Endometrial microvascular endothelial cells (primary cell): ENCODE results near the gene RCAN1. TPM values are rescaled to one million over a fixed set of nuclear protein-coding genes. Genes with fewer than 3 reads are reported as not detected.

Experiments
- in situ Hi-C: cut with HindIII; loops from 2 replicates; pipeline ENCODE4 v1.10.0; 2017; ENCODE audit warnings: low sequenced_read_pairs, low pct_unique_long_range_greater_than_20kb; ENCODE audit errors: inconsistent ontology term
- total RNA-seq: library from RNA; depleted of rRNA; stranded (reverse); fragments of >200 nt; gene quantifications from one replicate; pipeline ENCODE4 v1.2.3, GENCODE V29; 2015; ENCODE audit errors: inconsistent ontology term

RCAN1 gene
- total RNA-seq, 1 donor from 2014 or later: 27.2 TPM

DNA sequence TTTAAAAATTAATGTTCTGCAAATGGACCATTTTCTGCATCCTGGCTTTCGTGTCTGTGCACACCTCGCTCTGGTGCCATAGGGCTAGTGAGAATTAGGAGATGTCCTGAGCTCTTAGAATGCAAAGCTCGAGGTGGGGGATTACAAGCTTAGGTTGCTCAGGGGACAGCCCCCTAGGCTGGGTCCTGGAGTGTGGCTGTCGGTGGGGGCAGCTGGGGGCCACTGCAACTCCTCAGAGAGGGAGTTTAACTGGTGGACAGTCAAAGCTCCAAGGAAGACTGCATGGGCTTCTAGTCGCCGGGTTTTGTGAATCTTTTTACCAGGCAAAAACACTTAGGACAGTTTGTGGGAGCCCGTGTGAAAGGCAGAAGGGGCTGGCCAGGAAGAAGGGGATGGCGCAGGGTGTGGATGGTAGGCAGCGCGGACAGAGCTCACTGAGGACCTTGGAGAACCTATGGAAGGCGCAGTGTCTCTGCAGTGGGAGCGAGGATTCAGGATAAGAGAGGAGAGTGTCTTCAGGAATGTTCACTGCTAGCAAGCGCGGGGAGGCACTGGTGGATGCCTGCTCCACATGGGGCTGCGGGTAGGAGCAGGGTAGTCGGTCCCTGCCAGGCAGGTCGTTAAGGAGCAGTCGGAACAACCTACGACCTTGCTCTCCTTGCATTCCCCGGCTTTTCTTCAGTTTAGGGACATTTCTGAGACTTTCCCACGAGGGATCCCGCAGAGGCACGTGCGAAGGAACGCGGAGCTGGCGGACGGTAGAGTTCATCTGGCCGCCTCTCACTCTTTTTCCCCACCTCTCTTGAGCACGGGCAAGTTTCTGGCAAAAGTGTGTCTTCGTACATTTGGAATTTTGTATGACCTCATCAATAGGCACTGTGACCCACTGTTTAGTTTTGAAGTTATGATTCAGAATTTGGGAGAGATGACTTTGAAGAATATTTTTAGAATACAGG is 90.0 kb downstream of the RCAN1 start:
- in situ Hi-C loops: no loop called here

GRCh38 chr21:34523019-34523555 is 91.8 kb downstream of the RCAN1 start:
- in situ Hi-C loops: no loop called here

- in situ Hi-C loops: no loop called here
These were observed 92.6 kb downstream of the RCAN1 start for GRCh38 chr21:34522284-34522683.

- in situ Hi-C loops: no loop called here
These were observed 93.4 kb downstream of the RCAN1 start for GRCh38 chr21:34521561-34521960.

DNA sequence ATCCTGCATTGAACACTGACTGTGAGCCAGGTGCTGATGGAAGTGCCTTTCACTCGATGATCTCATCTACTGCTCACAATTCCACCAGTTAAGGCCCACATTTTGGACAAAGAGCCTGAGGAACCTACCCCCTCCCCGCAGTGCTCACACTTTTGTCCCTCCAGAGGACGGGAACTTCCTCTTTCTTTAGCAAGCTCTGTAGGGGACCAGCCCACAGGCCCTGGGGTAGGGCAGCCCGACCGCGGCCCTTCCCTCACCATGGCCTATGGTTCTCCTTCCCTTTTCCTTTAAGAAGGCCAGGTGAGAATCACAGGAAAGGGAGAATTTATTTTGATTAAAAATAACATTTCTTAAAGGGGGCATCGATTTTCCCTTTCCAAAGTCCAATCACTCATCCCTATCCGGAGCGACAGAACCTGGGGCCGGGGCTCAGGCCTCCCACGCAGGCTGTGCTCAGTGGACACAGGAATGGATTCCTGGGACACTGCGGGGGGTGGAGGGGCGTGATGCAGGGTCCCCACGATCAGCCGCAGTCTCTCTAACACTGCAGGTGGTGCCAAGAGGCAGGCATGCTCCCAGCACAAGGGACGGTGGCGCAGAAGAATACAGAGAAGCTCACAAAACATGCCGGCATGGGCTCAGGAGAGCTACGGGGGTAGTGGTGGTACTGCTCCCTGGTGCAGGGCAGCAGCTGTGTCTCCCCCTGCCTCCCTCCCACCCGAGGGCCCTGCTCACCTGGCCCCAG is 94.0 kb downstream of the RCAN1 start:
- in situ Hi-C loops: no loop called here

GRCh38 chr21:34520281-34520680 is 94.6 kb downstream of the RCAN1 start:
- in situ Hi-C loops: no loop called here

- in situ Hi-C loops: no loop called here
These were observed 95.2 kb downstream of the RCAN1 start for GRCh38 chr21:34519694-34520093.

GRCh38 chr21:34519016-34519415 is 95.9 kb downstream of the RCAN1 start:
- in situ Hi-C loops: no loop called here

- in situ Hi-C loops: no loop called here
These were observed 96.6 kb downstream of the RCAN1 start for GRCh38 chr21:34518301-34518700.

DNA sequence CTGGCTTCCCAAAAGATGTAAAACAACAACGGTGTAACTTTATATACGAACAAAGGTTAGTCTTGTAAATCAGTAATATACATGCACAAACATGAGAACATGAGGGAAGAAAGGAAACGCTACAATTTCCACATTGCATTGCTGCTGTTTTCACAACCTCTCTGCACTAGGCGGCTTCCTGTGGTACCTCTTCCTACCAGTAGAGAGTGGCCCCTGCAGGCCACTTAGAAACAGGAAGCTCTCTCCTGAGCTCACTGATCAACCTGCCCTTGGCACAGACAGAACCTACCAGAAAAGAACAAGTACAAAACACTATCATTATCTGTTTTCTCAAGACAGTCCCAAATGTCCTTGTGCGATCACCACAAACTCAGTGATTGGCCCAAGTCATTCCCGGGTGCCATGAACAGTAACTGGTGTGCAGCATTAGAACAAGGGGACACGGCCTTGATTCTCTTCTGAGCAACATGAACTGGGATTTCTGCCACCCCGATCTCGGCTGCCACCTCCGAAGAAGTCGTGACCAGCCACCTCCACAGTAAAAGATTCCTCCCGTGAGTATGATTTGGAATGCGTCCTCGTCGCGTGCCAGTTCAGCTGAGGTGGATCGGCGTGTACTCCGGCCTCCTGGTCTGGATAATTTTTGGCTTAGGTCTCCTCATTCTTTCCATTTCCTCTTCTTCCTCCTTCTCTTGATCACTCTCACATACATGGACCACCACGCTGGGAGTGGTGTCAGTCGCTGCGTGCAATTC is 97.2 kb downstream of the RCAN1 start:
- in situ Hi-C loops: no loop called here

- in situ Hi-C loops: no loop called here
These were observed 97.9 kb downstream of the RCAN1 start for GRCh38 chr21:34517039-34517438.

DNA sequence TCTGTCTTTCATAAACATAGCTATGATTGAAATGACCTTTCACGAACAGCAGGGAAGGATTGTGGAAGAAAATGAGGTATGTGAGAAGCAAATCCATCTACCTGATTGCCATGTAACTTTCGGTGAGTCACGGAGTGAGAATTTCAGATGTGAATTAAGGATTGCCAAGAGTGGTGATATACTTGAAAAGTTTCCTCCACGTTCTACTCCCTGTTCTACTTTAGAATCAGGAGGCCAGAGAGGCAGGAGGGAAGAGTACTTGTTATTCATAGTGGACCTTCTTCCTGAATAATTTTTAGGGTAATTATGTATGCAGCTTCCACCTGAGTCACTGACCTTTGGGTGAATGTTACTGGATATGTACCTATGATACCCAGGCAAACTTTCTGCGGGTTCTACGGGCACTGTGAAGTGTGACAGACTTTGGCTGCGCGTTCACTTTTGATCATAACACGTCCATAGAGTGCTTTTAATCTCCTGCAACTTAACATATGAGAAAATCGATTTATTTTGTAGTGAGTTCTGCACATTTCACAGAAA is 100.3 kb downstream of the RCAN1 start:
- in situ Hi-C loops: no loop called here

- in situ Hi-C loops: no loop called here
These were observed 101.7 kb downstream of the RCAN1 start for GRCh38 chr21:34513129-34513675.

DNA sequence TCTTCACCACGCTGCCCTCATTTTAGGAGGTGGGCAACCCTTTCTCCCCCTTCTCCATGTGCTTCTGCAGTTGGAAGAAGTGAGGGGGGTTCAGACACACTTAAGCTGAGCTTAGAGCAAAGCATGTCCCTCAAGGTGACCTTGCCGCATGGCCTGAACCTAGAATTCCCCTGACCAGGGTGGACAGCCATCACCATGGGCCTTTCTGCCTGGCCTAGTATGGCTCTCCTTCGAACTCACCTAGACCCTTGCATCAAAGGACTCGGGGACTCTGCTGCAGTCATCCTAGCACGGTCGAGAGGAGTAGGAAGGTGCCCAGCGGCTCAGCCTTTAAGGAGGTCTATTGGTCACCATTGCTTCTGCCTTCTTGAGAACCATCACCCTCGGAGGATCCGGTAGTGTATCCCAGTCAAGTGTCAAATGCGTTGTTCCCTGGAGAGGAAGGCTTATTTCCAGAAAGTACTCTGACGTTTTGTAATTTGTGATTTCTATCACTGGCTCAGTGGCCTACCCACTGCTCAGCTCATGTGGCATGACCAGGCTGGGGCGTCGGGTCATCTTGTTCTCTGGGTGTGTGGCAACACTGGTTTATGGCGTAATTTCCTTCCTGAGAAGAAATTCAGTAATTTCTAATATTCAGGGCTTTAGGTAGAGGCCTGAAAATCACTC is 103.0 kb downstream of the RCAN1 start, which contains the start of gene KCNE1:
Gene KCNE1 (minus strand): TSS at position 424 of the 669 bp plus-strand sequence. CDS start 62,576 bp downstream, outside the sequence.
- in situ Hi-C loops: no loop called here

DNA sequence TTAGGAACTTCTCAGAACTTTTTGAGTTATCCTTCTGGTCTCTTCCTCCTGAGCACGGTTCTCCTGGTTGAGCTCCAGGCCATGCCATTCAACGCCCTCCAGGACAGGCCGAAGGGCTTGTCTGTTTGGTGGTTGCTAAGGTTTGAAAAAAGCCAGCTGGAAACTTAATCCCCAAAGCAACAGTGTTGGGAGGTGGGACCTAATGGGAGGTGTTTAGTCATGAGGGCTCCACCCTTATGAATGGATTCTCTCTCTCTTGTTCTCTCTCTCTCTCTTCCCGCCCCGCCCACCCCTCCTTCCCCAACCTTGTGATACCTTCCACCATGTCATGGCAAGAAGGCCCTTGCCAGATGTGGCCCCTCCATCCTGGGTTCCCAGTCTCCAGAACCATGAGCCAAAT is 103.7 kb downstream of the RCAN1 start:
- in situ Hi-C loops: no loop called here

DNA sequence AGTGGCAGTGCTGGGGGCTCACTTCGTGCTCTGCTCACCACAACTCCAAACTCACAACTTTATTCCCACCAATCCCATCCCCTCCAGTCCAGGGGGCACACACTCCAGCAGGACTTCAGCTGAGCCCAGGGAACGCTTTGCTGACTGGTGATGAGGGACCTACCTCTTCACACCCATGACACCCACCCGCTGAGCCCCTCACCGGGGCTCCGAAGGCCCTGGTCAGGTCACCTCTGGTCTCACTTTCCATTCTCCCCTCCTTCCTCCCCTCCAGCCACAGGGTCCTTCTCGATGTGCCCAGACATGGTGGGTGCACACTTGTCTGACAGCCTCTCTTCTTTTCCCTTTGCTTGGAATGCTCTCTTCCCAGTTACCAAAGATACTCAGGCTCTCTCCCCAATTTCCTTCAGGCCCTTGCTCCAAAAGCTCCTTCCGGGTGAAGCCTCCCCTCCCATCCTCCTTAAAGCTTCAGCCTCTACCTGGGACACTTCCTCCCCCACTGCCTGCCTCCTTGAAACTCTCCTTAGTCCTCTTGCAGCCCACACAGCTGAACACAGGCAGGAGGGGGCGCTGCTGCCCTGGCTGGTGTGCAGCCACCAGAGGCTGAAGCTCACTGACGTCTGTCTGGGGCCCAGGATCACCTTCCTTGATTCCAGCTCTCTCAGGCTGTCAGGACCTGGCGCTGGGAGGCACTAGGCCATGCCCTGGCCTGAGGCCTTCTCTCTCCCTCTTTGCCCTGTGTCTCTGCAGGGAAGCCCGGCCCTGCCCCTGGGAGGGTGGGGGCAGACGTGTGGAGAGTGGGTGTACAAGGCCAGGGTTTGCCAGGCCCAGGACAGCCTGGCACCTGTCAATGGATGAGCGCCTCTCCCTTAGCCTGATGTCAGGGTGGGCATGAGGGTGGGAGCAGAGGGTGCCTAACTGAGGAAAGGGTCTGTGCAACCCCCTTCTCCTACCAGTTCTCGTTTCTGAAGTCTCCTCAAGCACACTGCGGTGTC is 104.5 kb downstream of the RCAN1 start:
- in situ Hi-C loops: no loop called here

DNA sequence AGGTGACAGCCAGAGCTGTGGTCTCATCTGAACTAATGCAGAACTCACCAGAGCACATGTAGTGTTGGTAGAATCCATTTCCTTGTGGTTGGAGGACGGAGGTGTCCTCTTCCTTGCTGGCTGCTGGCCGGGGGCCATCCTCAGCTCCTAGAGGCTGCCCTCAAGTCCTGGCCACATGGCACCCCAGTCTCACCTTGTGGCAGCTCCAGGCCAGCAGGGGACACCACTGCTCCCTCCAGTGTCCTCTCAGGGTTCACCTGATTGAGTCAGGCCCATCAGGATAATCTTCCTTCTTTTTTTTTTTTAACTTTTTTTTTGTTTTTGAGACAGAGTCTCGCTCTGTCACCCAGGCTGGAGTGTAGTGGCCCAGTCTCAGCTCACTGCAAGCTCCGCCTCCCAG is 105.8 kb downstream of the RCAN1 start:
- in situ Hi-C loops: no loop called here
